HEK293 (cell line): ENCODE results near the gene FSIP1.

ENCODE experiments used
- CTCF ChIA-PET: fragments of 350-600 bp; formaldehyde crosslinking; extraction: SDS; loops from one replicate; lab custom pipeline; 2021; ENCODE audit warnings: antibody characterized with exemption; lab: Yijun Ruan, JAX
- POLR2A ChIA-PET: fragments of 300-600 bp; formaldehyde crosslinking; extraction: SDS; loops from one replicate; lab custom pipeline; 2020; ENCODE audit warnings: antibody characterized with exemption, inconsistent platforms; lab: Yijun Ruan, JAX
- H3K27ac ChIP-seq: fragments of 200-500 bp; sonication (Bioruptor generic); 2 replicates; pipeline ENCODE4 v1.5.1; 2014; ENCODE audit warnings: low read depth, low read length, control low read depth, inconsistent platforms; ENCODE audit errors: extremely low read depth
- H3K36me3 ChIP-seq, 2 experiments: fragments of 200-500 bp in 1 of 2; sonication (Bioruptor generic) in 1 of 2; 1 replicate in 1 of 2; 2 replicates in 1 of 2; pipeline ENCODE4 v1.5.1; 2014 to 2017; ENCODE audit warnings: inconsistent platforms in 2 of 2, low read length in 2 of 2; ENCODE audit not compliant: control insufficient read depth in 2 of 2, insufficient read depth in 1 of 2
- H3K4me1 ChIP-seq: fragments of 200-500 bp; sonication (Bioruptor generic); 2 replicates; pipeline ENCODE4 v1.5.1; 2014; ENCODE audit warnings: mild to moderate bottlenecking, low read length, inconsistent platforms; ENCODE audit not compliant: control insufficient read depth, insufficient read depth
- H3K4me3 ChIP-seq: 2 replicates; pipeline ENCODE4 v1.5.1; 2011; ENCODE audit warnings: low read depth, mild to moderate bottlenecking, control low read depth, low read length, moderate library complexity
- H3K9me3 ChIP-seq: fragments of 200-500 bp; sonication (Bioruptor generic); 2 replicates; pipeline ENCODE4 v1.5.1; 2014; ENCODE audit warnings: low read depth, low read length, inconsistent platforms; ENCODE audit not compliant: control insufficient read depth, insufficient read depth
- GLIS1 ChIP-seq: fragments of 450-650 bp; formaldehyde crosslinking; IDR thresholded peaks from 2 replicates; pipeline ENCODE4 v1.5.1; 2016; ENCODE audit warnings: missing biosample characterization, missing genetic modification characterization
- GLIS2 ChIP-seq: fragments of 450-650 bp; formaldehyde crosslinking; IDR thresholded peaks from 2 replicates; pipeline ENCODE4 v1.5.1; 2016; ENCODE audit warnings: missing biosample characterization, missing genetic modification characterization
- HOXD13 ChIP-seq: sonication (generic); formaldehyde crosslinking; IDR thresholded peaks from 2 replicates; pipeline ENCODE4 v1.8.0; 2022; ENCODE audit warnings: missing genetic modification reagents, borderline replicate concordance
- MZF1 ChIP-seq: fragments of 450-650 bp; formaldehyde crosslinking; IDR thresholded peaks from 2 replicates; pipeline ENCODE4 v1.5.1; 2017; ENCODE audit warnings: missing biosample characterization, missing genetic modification characterization, borderline replicate concordance
- OSR2 ChIP-seq: fragments of 450-650 bp; formaldehyde crosslinking; IDR thresholded peaks from 2 replicates; pipeline ENCODE4 v1.5.1; 2016; ENCODE audit warnings: missing biosample characterization, missing genetic modification characterization
- PRDM2 ChIP-seq: fragments of 450-650 bp; formaldehyde crosslinking; IDR thresholded peaks from 2 replicates; pipeline ENCODE4 v1.5.1; 2016; ENCODE audit warnings: missing biosample characterization, missing genetic modification characterization, borderline replicate concordance
- TCF7L2 ChIP-seq: IDR thresholded peaks from 2 replicates; pipeline ENCODE4 v1.6.1; 2011; ENCODE audit warnings: low read depth, mild to moderate bottlenecking, inconsistent platforms, low read length, moderate library complexity, borderline replicate concordance
- ZBTB48 ChIP-seq: fragments of 450-650 bp; formaldehyde crosslinking; IDR thresholded peaks from 2 replicates; pipeline ENCODE4 v1.5.1; 2016; ENCODE audit warnings: missing biosample characterization, missing genetic modification characterization
- ZNF112 ChIP-seq: fragments of 450-650 bp; formaldehyde crosslinking; IDR thresholded peaks from 2 replicates; pipeline ENCODE4 v1.5.0; 2017; ENCODE audit warnings: missing biosample characterization, missing genetic modification characterization
- ZNF174 ChIP-seq: fragments of 450-650 bp; formaldehyde crosslinking; IDR thresholded peaks from 2 replicates; pipeline ENCODE4 v1.5.0; 2017; ENCODE audit warnings: missing biosample characterization, mild to moderate bottlenecking, missing genetic modification characterization
- ZNF394 ChIP-seq: fragments of 450-650 bp; formaldehyde crosslinking; IDR thresholded peaks from 2 replicates; pipeline ENCODE4 v1.5.1; 2016; ENCODE audit warnings: missing biosample characterization, missing genetic modification characterization, mild to moderate bottlenecking, moderate library complexity, borderline replicate concordance
- ZNF600 ChIP-seq: fragments of 450-650 bp; formaldehyde crosslinking; IDR thresholded peaks from 2 replicates; pipeline ENCODE4 v1.5.1; 2016; ENCODE audit warnings: missing biosample characterization, missing genetic modification characterization
- ZNF670 ChIP-seq: fragments of 450-650 bp; formaldehyde crosslinking; IDR thresholded peaks from 2 replicates; pipeline ENCODE4 v1.5.1; 2016; ENCODE audit warnings: missing biosample characterization, missing genetic modification characterization, low read depth
- ZNF747 ChIP-seq: fragments of 450-650 bp; formaldehyde crosslinking; IDR thresholded peaks from 2 replicates; pipeline ENCODE4 v1.5.1; 2016; ENCODE audit warnings: missing biosample characterization, missing genetic modification characterization
- ZNF777 ChIP-seq: fragments of 450-650 bp; formaldehyde crosslinking; IDR thresholded peaks from 2 replicates; pipeline ENCODE4 v1.5.1; 2017; ENCODE audit warnings: missing biosample characterization, missing genetic modification characterization, borderline replicate concordance
- ZSCAN16 ChIP-seq: fragments of 450-650 bp; formaldehyde crosslinking; IDR thresholded peaks from 2 replicates; pipeline ENCODE4 v1.5.1; 2016; ENCODE audit warnings: missing biosample characterization, missing genetic modification characterization
- TF ChIP-seq, protein P1 (sequence below): fragments of 450-650 bp; formaldehyde crosslinking; IDR thresholded peaks from 2 replicates; pipeline ENCODE4 v1.5.1; 2017; ENCODE audit warnings: missing biosample characterization, missing genetic modification characterization
- TF ChIP-seq, protein P2 (sequence below): fragments of 450-650 bp; formaldehyde crosslinking; IDR thresholded peaks from 2 replicates; pipeline ENCODE4 v1.5.1; 2016; ENCODE audit warnings: missing biosample characterization, missing genetic modification characterization, borderline replicate concordance

Gene FSIP1

GRCh38 chr15:39788108-39788507 lies 5.5 kb upstream of the FSIP1 start (continued):
- TF ChIP-seq, protein P1, sequence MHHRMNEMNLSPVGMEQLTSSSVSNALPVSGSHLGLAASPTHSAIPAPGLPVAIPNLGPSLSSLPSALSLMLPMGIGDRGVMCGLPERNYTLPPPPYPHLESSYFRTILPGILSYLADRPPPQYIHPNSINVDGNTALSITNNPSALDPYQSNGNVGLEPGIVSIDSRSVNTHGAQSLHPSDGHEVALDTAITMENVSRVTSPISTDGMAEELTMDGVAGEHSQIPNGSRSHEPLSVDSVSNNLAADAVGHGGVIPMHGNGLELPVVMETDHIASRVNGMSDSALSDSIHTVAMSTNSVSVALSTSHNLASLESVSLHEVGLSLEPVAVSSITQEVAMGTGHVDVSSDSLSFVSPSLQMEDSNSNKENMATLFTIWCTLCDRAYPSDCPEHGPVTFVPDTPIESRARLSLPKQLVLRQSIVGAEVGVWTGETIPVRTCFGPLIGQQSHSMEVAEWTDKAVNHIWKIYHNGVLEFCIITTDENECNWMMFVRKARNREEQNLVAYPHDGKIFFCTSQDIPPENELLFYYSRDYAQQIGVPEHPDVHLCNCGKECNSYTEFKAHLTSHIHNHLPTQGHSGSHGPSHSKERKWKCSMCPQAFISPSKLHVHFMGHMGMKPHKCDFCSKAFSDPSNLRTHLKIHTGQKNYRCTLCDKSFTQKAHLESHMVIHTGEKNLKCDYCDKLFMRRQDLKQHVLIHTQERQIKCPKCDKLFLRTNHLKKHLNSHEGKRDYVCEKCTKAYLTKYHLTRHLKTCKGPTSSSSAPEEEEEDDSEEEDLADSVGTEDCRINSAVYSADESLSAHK (tag by site-specific recombination): no peak

- ChIA-PET POLR2A (no interaction called here), CTCF (interaction anchor here (0.7 to 2.0 kb wide), 7 partner anchors 11 to 487 kb away, joined by 3 to 5 read pairs (median 4); no protein-coding TSS in a partner anchor)
- Histone ChIP-seq H3K36me3 (no peaks in the 10 kb centered on the region), H3K4me1 (peaks cover 12% of the 10 kb centered on the region; the same call in 1 of the 2 replicates), H3K9me3 (no peaks in the 10 kb centered on the region), H3K27ac (no peak overlapping the region), H3K4me3 (no peak overlapping the region)
- TF ChIP-seq OSR2 (tag by site-specific recombination): no peak
- no peak for TF ChIP-seq ZNF670 (tag by site-specific recombination)
- no peak for TF ChIP-seq MZF1
- TF ChIP-seq ZSCAN16: no peak
- TF ChIP-seq ZBTB48: no peak
- TF ChIP-seq GLIS1: no peak
- no peak for TF ChIP-seq ZNF174 (tag by site-specific recombination)
- TF ChIP-seq TCF7L2: no peak
- TF ChIP-seq PRDM2: no peak
- TF ChIP-seq, protein P2, sequence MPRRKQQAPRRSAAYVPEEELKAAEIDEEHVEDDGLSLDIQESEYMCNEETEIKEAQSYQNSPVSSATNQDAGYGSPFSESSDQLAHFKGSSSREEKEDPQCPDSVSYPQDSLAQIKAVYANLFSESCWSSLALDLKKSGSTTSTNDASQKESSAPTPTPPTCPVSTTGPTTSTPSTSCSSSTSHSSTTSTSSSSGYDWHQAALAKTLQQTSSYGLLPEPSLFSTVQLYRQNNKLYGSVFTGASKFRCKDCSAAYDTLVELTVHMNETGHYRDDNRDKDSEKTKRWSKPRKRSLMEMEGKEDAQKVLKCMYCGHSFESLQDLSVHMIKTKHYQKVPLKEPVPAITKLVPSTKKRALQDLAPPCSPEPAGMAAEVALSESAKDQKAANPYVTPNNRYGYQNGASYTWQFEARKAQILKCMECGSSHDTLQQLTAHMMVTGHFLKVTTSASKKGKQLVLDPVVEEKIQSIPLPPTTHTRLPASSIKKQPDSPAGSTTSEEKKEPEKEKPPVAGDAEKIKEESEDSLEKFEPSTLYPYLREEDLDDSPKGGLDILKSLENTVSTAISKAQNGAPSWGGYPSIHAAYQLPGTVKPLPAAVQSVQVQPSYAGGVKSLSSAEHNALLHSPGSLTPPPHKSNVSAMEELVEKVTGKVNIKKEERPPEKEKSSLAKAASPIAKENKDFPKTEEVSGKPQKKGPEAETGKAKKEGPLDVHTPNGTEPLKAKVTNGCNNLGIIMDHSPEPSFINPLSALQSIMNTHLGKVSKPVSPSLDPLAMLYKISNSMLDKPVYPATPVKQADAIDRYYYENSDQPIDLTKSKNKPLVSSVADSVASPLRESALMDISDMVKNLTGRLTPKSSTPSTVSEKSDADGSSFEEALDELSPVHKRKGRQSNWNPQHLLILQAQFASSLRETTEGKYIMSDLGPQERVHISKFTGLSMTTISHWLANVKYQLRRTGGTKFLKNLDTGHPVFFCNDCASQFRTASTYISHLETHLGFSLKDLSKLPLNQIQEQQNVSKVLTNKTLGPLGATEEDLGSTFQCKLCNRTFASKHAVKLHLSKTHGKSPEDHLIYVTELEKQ (tag by site-specific recombination): no peak
- TF ChIP-seq ZNF600 (tag by site-specific recombination): no peak
- no peak for TF ChIP-seq ZNF112 (tag by site-specific recombination)
- TF ChIP-seq ZNF777 (tag by site-specific recombination): no peak
- TF ChIP-seq ZNF747: no peak
- TF ChIP-seq GLIS2 (tag by site-specific recombination): no peak
- no peak for TF ChIP-seq ZNF394 (tag by site-specific recombination)
- TF ChIP-seq HOXD13 (CRISPR knock-in tag): no peak
Measured at GRCh38 chr15:39787479-39787878, 4.8 kb upstream of the FSIP1 start.
